ENCODE data around the gene IL15RA. TPM values are rescaled to one million over a fixed set of nuclear protein-coding genes. Genes with fewer than 3 reads are reported as not detected.

IL15RA gene
- total RNA-seq, 2 experiments from 2014 or later: 23.5 to 25.1 TPM

GRCh38 chr10:5945561-5946418 is 31.6 kb downstream of the IL15RA start:
- Mint-ChIP-seq H3K4me1 (ENCODE audit: low read depth) (peaks cover 4% of the 10 kb centered on the region), H3K4me3 (no peak overlapping the region), H3K27me3 (no peaks in the 10 kb centered on the region), H3K27ac (no peak overlapping the region), H3K36me3 (ENCODE audit: low read depth) (no peaks in the 10 kb centered on the region), H3K9me3 (no peaks in the 10 kb centered on the region)
- ChIA-PET CTCF (interaction anchor here (1.8 kb wide), 1 partner anchor 8 kb away, joined by 4 read pairs; no protein-coding TSS in a partner anchor), POLR2A (no interaction called here)
- no peak for ATAC-seq
- intact Hi-C loops (cut with micrococcal nuclease): no loop called here
- DNase-seq: no peak
- TF ChIP-seq CTCF (IDR thresholded peaks at IDR 0.05): no peak

- POLR2A ChIA-PET: no interaction called here
- Mint-ChIP-seq H3K9me3 (no peaks in the 10 kb centered on the region), H3K36me3 (ENCODE audit: low read depth) (no peaks in the 10 kb centered on the region), H3K4me1 (ENCODE audit: low read depth) (peaks cover 4% of the 10 kb centered on the region), H3K27me3 (no peaks in the 10 kb centered on the region), H3K27ac (no peak overlapping the region), H3K4me3 (no peak overlapping the region)
- TF ChIP-seq CTCF (IDR thresholded peaks at IDR 0.05): no peak
- CTCF ChIA-PET: interaction anchor here (1.8 kb wide), 1 partner anchor 9 kb away, joined by 4 read pairs; no protein-coding TSS in a partner anchor
- DNase-seq (no peak), ATAC-seq (no peak)
- intact Hi-C loops (cut with micrococcal nuclease): no loop called here
Observed at GRCh38 chr10:5945190-5945509, 32.2 kb downstream of the IL15RA start.

GRCh38 chr10:5944389-5945189 is 32.8 kb downstream of the IL15RA start:
- ATAC-seq (no peak), DNase-seq (no peak)
- no peak overlapping the region for H3K4me3 Mint-ChIP-seq
- no peak overlapping the region for H3K27ac Mint-ChIP-seq
- H3K27me3 Mint-ChIP-seq: no peaks in the 10 kb centered on the region
- ChIA-PET POLR2A (interaction anchor here (0.7 kb wide), 1 partner anchor 11 kb away, joined by 3 read pairs; no protein-coding TSS in a partner anchor), CTCF (interaction anchor here (1.0 to 1.8 kb wide), 2 partner anchors 9 to 12 kb away, joined by 3 to 4 read pairs; no protein-coding TSS in a partner anchor)
- no peak for TF ChIP-seq CTCF (IDR thresholded peaks at IDR 0.05)
- peaks cover 4% of the 10 kb centered on the region for H3K4me1 Mint-ChIP-seq (ENCODE audit: low read depth)
- no peaks in the 10 kb centered on the region for H3K36me3 Mint-ChIP-seq (ENCODE audit: low read depth)
- intact Hi-C loops (cut with micrococcal nuclease): no loop called here
- H3K9me3 Mint-ChIP-seq: no peaks in the 10 kb centered on the region

GRCh38 chr10:5943536-5943935 is 33.8 kb downstream of the IL15RA start:
- TF ChIP-seq CTCF (IDR thresholded peaks at IDR 0.05): no peak
- ChIA-PET CTCF (no interaction called here), POLR2A (no interaction called here)
- Mint-ChIP-seq H3K4me3 (no peak overlapping the region), H3K9me3 (no peaks in the 10 kb centered on the region), H3K36me3 (ENCODE audit: low read depth) (peaks cover 2% of the 10 kb centered on the region), H3K27ac (no peak overlapping the region), H3K27me3 (no peaks in the 10 kb centered on the region), H3K4me1 (ENCODE audit: low read depth) (peaks cover 4% of the 10 kb centered on the region)
- intact Hi-C loops (cut with micrococcal nuclease): no loop called here
- no peak for ATAC-seq
- no peak for DNase-seq

GRCh38 chr10:5942474-5942873 is 34.9 kb downstream of the IL15RA start:
- POLR2A ChIA-PET: no interaction called here
- ATAC-seq: no peak
- Mint-ChIP-seq H3K9me3 (no peaks in the 10 kb centered on the region), H3K27ac (no peak overlapping the region), H3K4me1 (ENCODE audit: low read depth) (peaks cover 4% of the 10 kb centered on the region), H3K27me3 (no peaks in the 10 kb centered on the region), H3K36me3 (ENCODE audit: low read depth) (peaks cover 11% of the 10 kb centered on the region), H3K4me3 (no peak overlapping the region)
- TF ChIP-seq CTCF (IDR thresholded peaks at IDR 0.05): no peak
- DNase-seq: no peak
- intact Hi-C loops (cut with micrococcal nuclease): no loop called here
- CTCF ChIA-PET: interaction anchor here (1.2 kb wide), 1 partner anchor 71 kb away, joined by 3 read pairs; no protein-coding TSS in a partner anchor
